Naive thymus-derived CD4-positive, alpha-beta T cell (primary cell): Measurements from ENCODE around the gene GRM5. TPM values are rescaled to one million over a fixed set of nuclear protein-coding genes. Genes with fewer than 3 reads are reported as not detected.

Experiments used
- ATAC-seq: fragments of 150-1000 bp; cut with Tn5 transposase; 2 replicates; pipeline ENCODE4 v1.10.0; 2021; ENCODE audit warnings: mild to moderate bottlenecking, moderate library complexity
- CTCF ChIA-PET: fragments of 350-600 bp; sonication (Branson Sonifier 250); formaldehyde crosslinking; loops from one replicate; lab custom pipeline; 2021; ENCODE audit warnings: antibody characterized with exemption; lab: Charles Lee
- POLR2A ChIA-PET: fragments of 350-600 bp; sonication (Branson Sonifier 250); formaldehyde crosslinking; loops from one replicate; lab custom pipeline; 2021; ENCODE audit warnings: antibody characterized with exemption, inconsistent platforms; lab: Charles Lee
- DNase-seq, 9 donors: peaks; one replicate each; pipeline versions ENCODE4 v3.0.0 to v3.0.0-alpha.2; 2020 to 2022; ENCODE audit warnings: mixed read lengths in 1 of 9
- H3K27ac ChIP-seq: one replicate; pipeline ENCODE4 v1.7.0; 2013; ENCODE audit warnings: mild to moderate bottlenecking, low read depth, low read length, moderate library complexity
- H3K27me3 ChIP-seq, 2 donors: one replicate each; pipeline ENCODE4 v1.7.0; 2013; ENCODE audit warnings: low read length in 2 of 2, mild to moderate bottlenecking in 2 of 2, moderate library complexity in 2 of 2; ENCODE audit not compliant: control insufficient read depth in 2 of 2, insufficient read depth in 2 of 2
- H3K36me3 ChIP-seq, 3 experiments: 1 replicate in 2 of 3; 2 replicates in 1 of 3; pipeline ENCODE4 v1.7.0; 2013; ENCODE audit warnings: low read length in 3 of 3, mild to moderate bottlenecking in 3 of 3, moderate library complexity in 1 of 3; ENCODE audit not compliant: insufficient read depth in 3 of 3, control insufficient read depth in 2 of 3
- H3K4me1 ChIP-seq, 2 donors: one replicate each; pipeline ENCODE4 v1.7.0; 2013; ENCODE audit warnings: low read length in 2 of 2, mild to moderate bottlenecking in 2 of 2, moderate library complexity in 1 of 2; ENCODE audit not compliant: control insufficient read depth in 2 of 2, insufficient read depth in 2 of 2
- H3K4me3 ChIP-seq: 2 replicates; pipeline ENCODE4 v1.7.0; 2013; ENCODE audit warnings: mild to moderate bottlenecking, low read length
- H3K9me3 ChIP-seq, 3 experiments: 1 replicate in 2 of 3; 2 replicates in 1 of 3; pipeline ENCODE4 v1.7.0; 2013; ENCODE audit warnings: low read length in 3 of 3; ENCODE audit not compliant: control insufficient read depth in 2 of 3
- H3K27ac Mint-ChIP-seq, 9 donors: one replicate each; pipeline ENCODE4 v1.8.0; 2020 to 2022; ENCODE audit warnings: mixed read lengths in 9 of 9, mild to moderate bottlenecking in 8 of 9, moderate library complexity in 5 of 9, inconsistent platforms in 2 of 9
- H3K27me3 Mint-ChIP-seq, 5 donors: one replicate each; pipeline ENCODE4 v1.8.0; 2021 to 2022; ENCODE audit warnings: mixed read lengths in 5 of 5, mild to moderate bottlenecking in 1 of 5
- H3K36me3 Mint-ChIP-seq, 5 donors: one replicate each; pipeline ENCODE4 v1.8.0; 2020 to 2022; ENCODE audit warnings: mixed read lengths in 5 of 5, mild to moderate bottlenecking in 3 of 5, inconsistent platforms in 1 of 5
- H3K4me1 Mint-ChIP-seq, 7 donors: one replicate each; pipeline ENCODE4 v1.8.0; 2020 to 2022; ENCODE audit warnings: mixed read lengths in 7 of 7, mild to moderate bottlenecking in 3 of 7, inconsistent platforms in 1 of 7
- H3K4me3 Mint-ChIP-seq, 10 donors: one replicate each; pipeline ENCODE4 v1.8.0; 2020 to 2022; ENCODE audit warnings: mild to moderate bottlenecking in 10 of 10, mixed read lengths in 10 of 10, moderate library complexity in 6 of 10, inconsistent platforms in 2 of 10
- H3K9me3 Mint-ChIP-seq, 11 donors: one replicate each; pipeline ENCODE4 v1.8.0; 2020 to 2022; ENCODE audit warnings: mixed read lengths in 11 of 11, mild to moderate bottlenecking in 4 of 11, inconsistent platforms in 1 of 11, moderate library complexity in 1 of 11
- intact Hi-C, 2 donors: fragments of 100-400 bp; cut with micrococcal nuclease; formaldehyde crosslinking; loops; one replicate each; pipeline ENCODE4 v1.15.1; 2023
- polyA plus RNA-seq, 2 donors: library from polyadenylated mRNA; unstranded; fragments of 300-500 nt; fragmentation: Illumina TruSeq; gene quantifications; one replicate each; pipeline ENCODE4 v1.2.3, GENCODE V29; 2021
- total RNA-seq, 6 experiments: library from RNA in 5 of 6; stranded (reverse) in 5 of 6; gene quantifications; 1 replicate in 5 of 6; 2 replicates in 1 of 6; pipeline ENCODE4 v1.2.3 and lab custom pipeline; 2021 to 2026

GRM5 gene
- total and polyA plus RNA-seq, 7 experiments from 2014 or later: not detected

DNA sequence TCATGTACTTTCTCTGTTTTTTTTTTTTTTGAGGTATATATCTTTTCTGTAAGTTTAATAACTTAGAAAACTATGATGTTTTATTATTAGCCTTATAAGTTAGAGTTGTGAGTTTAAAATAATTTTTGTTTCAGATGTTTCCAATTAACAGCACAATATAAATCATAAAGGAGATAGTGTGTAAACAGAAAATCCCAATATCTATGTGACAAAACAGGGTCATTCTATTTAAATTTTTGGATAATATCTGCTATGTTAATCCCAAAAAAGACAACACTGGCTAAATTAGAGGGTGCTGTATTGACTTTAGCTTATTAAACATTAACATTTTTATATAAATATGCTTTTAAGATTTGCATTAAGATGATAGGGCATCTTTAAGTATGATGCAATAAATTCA, 410.1 kb downstream of the GRM5 start:
- Histone ChIP-seq H3K4me1 (no peaks in the 10 kb centered on the region), H3K27ac (no peak overlapping the region), H3K9me3 (no peaks in the 10 kb centered on the region), H3K36me3 (no peaks in the 10 kb centered on the region), H3K27me3 (no peaks in the 10 kb centered on the region), H3K4me3 (no peak overlapping the region)
- no peaks in the 10 kb centered on the region for H3K27me3 Mint-ChIP-seq
- intact Hi-C loops: no loop called here
- peaks cover 0 to 2% (median 0%) of the 10 kb centered on the region in 11 donors for H3K9me3 Mint-ChIP-seq
- no peaks in the 10 kb centered on the region for H3K36me3 Mint-ChIP-seq
- no peak for ATAC-seq
- DNase-seq: no peak
- no peak overlapping the region for H3K27ac Mint-ChIP-seq
- peaks cover 0 to 27% (median 12%) of the 10 kb centered on the region in 7 donors for H3K4me1 Mint-ChIP-seq
- ChIA-PET POLR2A (no interaction called here), CTCF (no interaction called here)
- no peak overlapping the region for H3K4me3 Mint-ChIP-seq

DNA sequence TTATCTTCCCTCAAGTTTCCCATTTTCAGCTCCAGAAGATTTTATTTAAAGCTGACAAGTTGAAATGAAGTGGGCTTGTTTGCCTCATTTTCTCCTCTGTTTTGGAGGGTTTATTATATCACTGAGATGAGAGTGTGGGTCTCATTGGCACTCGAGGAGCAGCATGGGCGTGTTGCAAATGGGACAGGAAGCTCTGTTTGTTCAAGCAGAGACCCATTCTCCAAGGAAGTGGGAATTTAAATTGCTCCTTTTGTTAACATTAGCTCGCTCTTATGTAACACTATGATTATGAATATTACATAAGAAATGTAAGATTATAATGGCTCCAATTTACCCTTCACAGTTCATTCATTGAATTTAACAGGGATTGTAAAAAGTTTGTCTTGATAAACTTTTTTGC, 410.6 kb downstream of the GRM5 start:
- POLR2A ChIA-PET: no interaction called here

DNA sequence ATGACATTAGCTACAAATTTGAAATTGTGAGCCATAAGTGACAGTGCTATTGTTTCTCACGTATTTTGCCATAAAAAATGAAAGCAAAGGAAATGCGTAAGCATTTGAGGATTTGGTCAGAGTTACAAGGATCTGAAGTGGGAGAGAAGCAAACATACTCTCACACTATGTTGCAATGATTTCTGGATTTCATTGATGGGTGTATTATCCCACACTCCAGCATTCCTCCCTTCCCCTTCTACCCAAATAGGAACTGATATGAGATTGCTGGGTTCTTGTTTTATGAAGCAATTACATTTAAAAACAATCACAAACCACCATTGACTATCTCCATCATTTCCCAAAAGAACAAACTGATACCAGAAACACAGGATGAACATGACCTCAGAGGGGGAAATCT, 414.2 kb downstream of the GRM5 start:
- intact Hi-C loops: no loop called here
- Mint-ChIP-seq H3K36me3 (no peaks in the 10 kb centered on the region), H3K4me1 (peaks cover 0 to 10% (median 0%) of the 10 kb centered on the region in 7 donors), H3K4me3 (no peak overlapping the region), H3K27me3 (no peaks in the 10 kb centered on the region), H3K9me3 (no peaks in the 10 kb centered on the region), H3K27ac (no peak overlapping the region)
- Histone ChIP-seq H3K4me1 (no peaks in the 10 kb centered on the region), H3K27me3 (no peaks in the 10 kb centered on the region), H3K27ac (no peak overlapping the region), H3K9me3 (no peaks in the 10 kb centered on the region), H3K4me3 (no peak overlapping the region), H3K36me3 (no peaks in the 10 kb centered on the region)
- POLR2A ChIA-PET: no interaction called here
- DNase-seq (no peak), ATAC-seq (no peak)
- CTCF ChIA-PET: interaction anchor here (0.6 kb wide), 1 partner anchor 31 kb away, joined by 4 read pairs; no protein-coding TSS in a partner anchor

More for the DNA sequence above, 410.6 kb downstream of the GRM5 start:
- Histone ChIP-seq H3K27ac (no peak overlapping the region), H3K36me3 (no peaks in the 10 kb centered on the region), H3K4me3 (no peak overlapping the region), H3K27me3 (no peaks in the 10 kb centered on the region), H3K4me1 (no peaks in the 10 kb centered on the region), H3K9me3 (no peaks in the 10 kb centered on the region)
- CTCF ChIA-PET: no interaction called here
- Mint-ChIP-seq H3K27ac (no peak overlapping the region), H3K36me3 (no peaks in the 10 kb centered on the region), H3K4me1 (peaks cover 0 to 27% (median 12%) of the 10 kb centered on the region in 7 donors), H3K4me3 (no peak overlapping the region), H3K9me3 (peaks cover 0 to 2% (median 0%) of the 10 kb centered on the region in 11 donors), H3K27me3 (no peaks in the 10 kb centered on the region)
- ATAC-seq (no peak), DNase-seq (no peak)
- intact Hi-C loops: no loop called here

DNA sequence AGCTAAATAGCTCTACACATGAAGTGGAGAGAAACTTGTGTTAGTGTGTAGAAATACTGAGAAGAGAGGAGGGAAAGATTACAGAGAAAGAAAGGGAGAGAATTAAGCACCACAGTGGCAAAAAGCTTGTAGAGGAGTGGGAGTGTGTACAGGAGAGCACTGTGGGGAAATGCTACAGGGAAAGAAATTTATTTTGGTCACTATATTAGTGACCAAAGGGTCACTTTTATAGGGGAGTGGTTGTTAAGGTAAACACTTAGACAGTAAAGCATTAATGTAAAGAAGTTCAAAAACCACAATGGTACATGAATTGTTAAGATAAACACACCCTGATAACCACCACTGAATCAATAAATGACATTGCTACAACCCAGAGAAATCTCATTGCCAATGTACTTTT, 421.1 kb downstream of the GRM5 start:
- DNase-seq (no peak), ATAC-seq (no peak)
- no peaks in the 10 kb centered on the region for H3K4me1 Mint-ChIP-seq
- H3K27me3 Mint-ChIP-seq: peaks cover 0 to 6% (median 0%) of the 10 kb centered on the region in 5 donors
- intact Hi-C loops: loop anchor here in 1 of 2 donors (2.0 kb wide), 1 partner anchor 14 kb away; no protein-coding TSS in a partner anchor
- H3K9me3 Mint-ChIP-seq: peaks cover 0 to 15% (median 0%) of the 10 kb centered on the region in 11 donors
- no peak overlapping the region for H3K4me3 ChIP-seq
- peaks cover 0 to 5% (median 4%) of the 10 kb centered on the region in 5 donors for H3K36me3 Mint-ChIP-seq
- H3K27me3 ChIP-seq: no peaks in the 10 kb centered on the region
- no peaks in the 10 kb centered on the region for H3K9me3 ChIP-seq
- H3K27ac ChIP-seq: no peak overlapping the region
- no peak overlapping the region for H3K27ac Mint-ChIP-seq
- CTCF ChIA-PET: no interaction called here
- POLR2A ChIA-PET: interaction anchor here (0.6 kb wide), 1 partner anchor 1692 kb away, joined by 3 read pairs; no protein-coding TSS in a partner anchor
- no peaks in the 10 kb centered on the region for H3K4me1 ChIP-seq
- no peaks in the 10 kb centered on the region for H3K36me3 ChIP-seq
- H3K4me3 Mint-ChIP-seq: no peak overlapping the region

DNA sequence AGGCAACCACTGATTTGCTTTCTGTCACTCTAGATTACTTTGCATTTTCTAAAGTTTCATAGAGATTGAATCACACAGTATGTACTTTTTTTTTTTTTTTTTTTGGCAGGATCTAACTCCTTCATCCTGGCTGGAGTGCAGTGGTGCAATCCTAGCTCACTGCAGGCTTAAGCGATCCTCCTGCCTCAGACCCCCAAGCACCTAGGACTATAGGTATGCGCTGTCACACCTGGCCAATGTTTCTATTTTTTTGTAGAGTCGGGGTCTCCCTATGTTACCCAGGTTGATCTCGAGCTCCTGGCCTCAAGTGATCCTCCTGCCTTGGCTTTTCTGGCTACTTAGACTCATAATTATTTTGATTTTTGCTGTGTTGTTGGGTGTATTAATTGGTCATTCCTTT, 433.6 kb downstream of the GRM5 start:
- no peaks in the 10 kb centered on the region for H3K4me1 ChIP-seq
- ChIA-PET CTCF (interaction anchor here (0.6 kb wide), 1 partner anchor 223 kb away, joined by 3 read pairs; no protein-coding TSS in a partner anchor), POLR2A (interaction anchor here (0.6 kb wide), 1 partner anchor 26 kb away, joined by 3 read pairs; no protein-coding TSS in a partner anchor)
- no peak for DNase-seq
- no peak overlapping the region for H3K4me3 ChIP-seq
- Mint-ChIP-seq H3K9me3 (peaks cover 0 to 2% (median 0%) of the 10 kb centered on the region in 11 donors), H3K27ac (no peak overlapping the region), H3K4me3 (no peak overlapping the region), H3K27me3 (no peaks in the 10 kb centered on the region), H3K36me3 (no peaks in the 10 kb centered on the region), H3K4me1 (no peaks in the 10 kb centered on the region)
- no peak for ATAC-seq
- intact Hi-C loops: no loop called here
- no peaks in the 10 kb centered on the region for H3K36me3 ChIP-seq
- no peak overlapping the region for H3K27ac ChIP-seq
- H3K27me3 ChIP-seq: peaks cover 0 to 3% of the 10 kb centered on the region in 2 donors
- H3K9me3 ChIP-seq: no peaks in the 10 kb centered on the region

DNA sequence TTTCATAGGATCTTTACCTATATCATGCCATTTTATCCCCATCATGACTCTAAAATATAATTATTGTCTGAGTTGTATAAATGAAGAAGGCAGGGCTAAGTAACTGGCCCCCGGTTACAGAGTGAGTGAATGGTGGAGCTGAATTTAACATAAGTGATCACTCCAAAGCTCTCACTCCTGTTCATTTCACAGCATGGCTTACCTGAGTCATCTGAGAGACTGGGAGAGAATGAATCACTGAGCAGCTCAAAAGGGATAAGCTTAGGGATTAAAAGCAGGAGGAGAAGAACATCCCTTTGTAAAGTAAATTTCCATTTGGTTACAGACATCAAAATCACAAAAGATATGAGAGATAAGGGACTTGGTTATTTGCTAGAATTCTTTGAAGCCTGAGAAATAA, 434.3 kb downstream of the GRM5 start:
- ChIA-PET CTCF (no interaction called here), POLR2A (no interaction called here)
- Histone ChIP-seq H3K4me1 (no peaks in the 10 kb centered on the region), H3K36me3 (no peaks in the 10 kb centered on the region), H3K27me3 (peaks cover 0 to 3% of the 10 kb centered on the region in 2 donors), H3K9me3 (no peaks in the 10 kb centered on the region), H3K27ac (no peak overlapping the region), H3K4me3 (no peak overlapping the region)
- H3K36me3 Mint-ChIP-seq: no peaks in the 10 kb centered on the region
- H3K4me1 Mint-ChIP-seq: no peaks in the 10 kb centered on the region
- intact Hi-C loops: no loop called here
- DNase-seq: no peak
- no peaks in the 10 kb centered on the region for H3K27me3 Mint-ChIP-seq
- no peak for ATAC-seq
- H3K9me3 Mint-ChIP-seq: no peaks in the 10 kb centered on the region
- no peak overlapping the region for H3K27ac Mint-ChIP-seq
- no peak overlapping the region for H3K4me3 Mint-ChIP-seq

DNA sequence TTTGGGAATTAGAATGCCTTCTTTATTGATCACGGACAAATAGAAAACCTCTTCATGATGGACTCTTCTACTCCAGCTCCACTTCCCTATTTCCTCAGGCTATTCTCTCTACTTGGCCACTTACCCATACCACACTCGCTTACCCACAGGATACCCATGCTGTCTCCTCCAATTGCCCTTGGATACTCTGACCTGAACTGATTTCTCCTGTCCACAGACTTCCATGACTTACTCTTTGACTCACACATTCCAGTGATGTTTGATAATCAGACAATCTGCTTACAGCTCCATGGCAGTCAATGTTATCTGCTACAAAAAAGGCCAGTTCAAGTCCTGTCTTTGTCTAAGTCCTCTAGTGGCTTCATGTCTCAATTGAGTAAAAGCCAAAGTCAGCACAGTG, 436.3 kb downstream of the GRM5 start:
- Mint-ChIP-seq H3K4me1 (no peaks in the 10 kb centered on the region), H3K27ac (no peak overlapping the region), H3K27me3 (no peaks in the 10 kb centered on the region), H3K9me3 (no peaks in the 10 kb centered on the region), H3K4me3 (no peak overlapping the region), H3K36me3 (no peaks in the 10 kb centered on the region)
- Histone ChIP-seq H3K9me3 (no peaks in the 10 kb centered on the region), H3K27ac (no peak overlapping the region), H3K4me3 (no peak overlapping the region), H3K36me3 (no peaks in the 10 kb centered on the region), H3K4me1 (no peaks in the 10 kb centered on the region), H3K27me3 (peaks cover 0 to 3% of the 10 kb centered on the region in 2 donors)
- intact Hi-C loops: no loop called here
- ChIA-PET CTCF (no interaction called here), POLR2A (no interaction called here)
- ATAC-seq (no peak), DNase-seq (no peak)
